Parathyroid adenoma (tissue), 2 donors: Measurements from ENCODE around the gene TMTC2.

Source experiments
- H2AFZ ChIP-seq: fragments of 300-600 bp; sonication (generic); one replicate; pipeline ENCODE4 v1.7.0; 2017; ENCODE audit warnings: antibody characterized with exemption, mild to moderate bottlenecking
- H3K27ac ChIP-seq: fragments of 300-600 bp; sonication (generic); one replicate; pipeline ENCODE4 v1.7.0; 2017
- H3K27me3 ChIP-seq: fragments of 300-600 bp; sonication (generic); one replicate; pipeline ENCODE4 v1.7.0; 2017; ENCODE audit warnings: low read length; ENCODE audit not compliant: control insufficient read depth, insufficient read depth
- H3K36me3 ChIP-seq: fragments of 300-600 bp; sonication (generic); one replicate; pipeline ENCODE4 v1.7.0; 2017; ENCODE audit warnings: low read length; ENCODE audit not compliant: control insufficient read depth, insufficient read depth
- H3K4me1 ChIP-seq: fragments of 300-600 bp; sonication (generic); one replicate; pipeline ENCODE4 v1.7.0; 2017; ENCODE audit warnings: control low read depth
- H3K4me2 ChIP-seq: fragments of 300-600 bp; sonication (generic); one replicate; pipeline ENCODE4 v1.7.0; 2017; ENCODE audit warnings: low read length
- H3K4me3 ChIP-seq: fragments of 300-600 bp; sonication (generic); one replicate; pipeline ENCODE4 v1.7.0; 2017; ENCODE audit warnings: low read depth, low read length
- H3K79me2 ChIP-seq: fragments of 300-600 bp; sonication (generic); one replicate; pipeline ENCODE4 v1.7.0; 2017; ENCODE audit warnings: control low read depth
- H3K9ac ChIP-seq: fragments of 300-600 bp; sonication (generic); one replicate; pipeline ENCODE4 v1.7.0; 2017; ENCODE audit warnings: mild to moderate bottlenecking
- H3K9me3 ChIP-seq: fragments of 300-600 bp; sonication (generic); one replicate; pipeline ENCODE4 v1.7.0; 2017; ENCODE audit warnings: low read length; ENCODE audit not compliant: control insufficient read depth
- CTCF ChIP-seq: fragments of 300-600 bp; sonication (generic); IDR thresholded peaks from one replicate; pipeline ENCODE4 v1.7.0; 2017; ENCODE audit warnings: antibody characterized with exemption, mild to moderate bottlenecking
- donor health status: primary hyperparathyroidism.

TMTC2 gene

GRCh38 chr12:82964446-82964845 is 277.7 kb downstream of the TMTC2 start:
- Histone ChIP-seq H3K9ac (no peak overlapping the region), H3K9me3 (no peaks in the 10 kb centered on the region), H3K4me2 (peak overlapping the region; percentile 19), H3K4me3 (no peak overlapping the region), H3K36me3 (no peaks in the 10 kb centered on the region), H3K27ac (no peak overlapping the region), H3K79me2 (no peaks in the 10 kb centered on the region), H2AFZ (no peak overlapping the region), H3K27me3 (no peaks in the 10 kb centered on the region), H3K4me1 (peaks cover 7% of the 10 kb centered on the region)
- TF ChIP-seq CTCF, result no peak

GRCh38 chr12:82966001-82966559 is 279.4 kb downstream of the TMTC2 start:
- no peak overlapping the region for H3K4me3 ChIP-seq
- H3K4me2 ChIP-seq, result no peak overlapping the region
- peaks cover 7% of the 10 kb centered on the region for H3K4me1 ChIP-seq
- H2AFZ ChIP-seq, result no peak overlapping the region
- TF ChIP-seq CTCF, result no peak
- H3K9me3 ChIP-seq, result no peaks in the 10 kb centered on the region
- H3K79me2 ChIP-seq, result no peaks in the 10 kb centered on the region
- no peak overlapping the region for H3K9ac ChIP-seq
- no peaks in the 10 kb centered on the region for H3K36me3 ChIP-seq
- H3K27me3 ChIP-seq, result no peaks in the 10 kb centered on the region
- H3K27ac ChIP-seq, result no peak overlapping the region

- Histone ChIP-seq H3K27me3 (no peaks in the 10 kb centered on the region), H2AFZ (no peak overlapping the region), H3K4me1 (peaks cover 4% of the 10 kb centered on the region), H3K27ac (no peak overlapping the region), H3K4me3 (no peak overlapping the region), H3K9ac (no peak overlapping the region), H3K36me3 (no peaks in the 10 kb centered on the region), H3K79me2 (no peaks in the 10 kb centered on the region), H3K4me2 (no peak overlapping the region), H3K9me3 (no peaks in the 10 kb centered on the region)
- TF ChIP-seq CTCF, result no peak
These were observed 282.1 kb downstream of the TMTC2 start for GRCh38 chr12:82968631-82969367.

GRCh38 chr12:82970614-82971013 is 283.9 kb downstream of the TMTC2 start:
- Histone ChIP-seq H2AFZ (no peak overlapping the region), H3K36me3 (no peaks in the 10 kb centered on the region), H3K9ac (no peak overlapping the region), H3K27me3 (no peaks in the 10 kb centered on the region), H3K4me1 (no peaks in the 10 kb centered on the region), H3K79me2 (no peaks in the 10 kb centered on the region), H3K9me3 (no peaks in the 10 kb centered on the region), H3K4me2 (no peak overlapping the region), H3K4me3 (no peak overlapping the region), H3K27ac (no peak overlapping the region)
- TF ChIP-seq CTCF, result no peak

- no peaks in the 10 kb centered on the region for H3K36me3 ChIP-seq
- H3K4me1 ChIP-seq, result no peaks in the 10 kb centered on the region
- no peak overlapping the region for H3K9ac ChIP-seq
- no peak overlapping the region for H3K4me3 ChIP-seq
- H3K79me2 ChIP-seq, result no peaks in the 10 kb centered on the region
- TF ChIP-seq CTCF, result no peak
- no peak overlapping the region for H3K27ac ChIP-seq
- H3K4me2 ChIP-seq, result no peak overlapping the region
- no peaks in the 10 kb centered on the region for H3K27me3 ChIP-seq
- H3K9me3 ChIP-seq, result no peaks in the 10 kb centered on the region
- no peak overlapping the region for H2AFZ ChIP-seq
These were observed 284.9 kb downstream of the TMTC2 start for GRCh38 chr12:82971584-82971983.
